Vagina (tissue), 2 donors: ENCODE results near the gene KRTAP5-10.

Experiments used
- CTCF ChIP-seq, 3 experiments: fragments of 450-650 bp in 2 of 3; fragments of 200-600 bp in 1 of 3; sonication (generic) in 1 of 3; IDR thresholded peaks; one replicate each; pipeline ENCODE4 v1.5.1; 2017 to 2019; ENCODE audit warnings: antibody characterized with exemption in 3 of 3, mild to moderate bottlenecking in 2 of 3, moderate library complexity in 2 of 3
- POLR2AphosphoS5 ChIP-seq, 2 donors: sonication (generic); formaldehyde crosslinking; IDR thresholded peaks; one replicate each; pipeline ENCODE4 v1.9.0; 2017; ENCODE audit warnings: antibody characterized with exemption in 2 of 2, mild to moderate bottlenecking in 2 of 2, low read depth in 1 of 2; ENCODE audit not compliant: insufficient read depth in 1 of 2

GRCh38 chr11:71564430-71564829 lies 933 bp upstream of the KRTAP5-10 start:
- TF ChIP-seq CTCF (IDR thresholded peaks at IDR 0.05), result no peak
- TF ChIP-seq POLR2AphosphoS5 (IDR thresholded peaks at IDR 0.05; ENCODE audit: insufficient read depth in 1 of 2, low read depth in 1 of 2), result no peak
